Small intestine (tissue), 7 donors: Measurements from ENCODE around the gene NRXN3. TPM values are rescaled to one million over a fixed set of nuclear protein-coding genes. Genes with fewer than 3 reads are reported as not detected.
"Not testable (repeated sequence)": the region's sequence is repeated elsewhere in the genome, so short reads cannot be mapped to it uniquely, and the experiment has no call there.

Source experiments
- DNase-seq, 2 donors: peaks; one replicate each; pipeline versions ENCODE4 v3.0.0 to v3.0.0-alpha.2; 2013
- FAIRE-seq: peaks from 2 replicates; lab custom pipeline; 2012; peaks lifted over from hg19 to GRCh38; lab: Jason Lieb, UNC
- H3K27ac ChIP-seq, 3 donors: one replicate each; pipeline ENCODE4 v1.5.1; 2013; ENCODE audit warnings: low read length in 2 of 3, mild to moderate bottlenecking in 2 of 3, control low read depth in 1 of 3, inconsistent platforms in 1 of 3, low read depth in 1 of 3, moderate library complexity in 1 of 3
- H3K27me3 ChIP-seq, 3 donors: one replicate each; pipeline ENCODE4 v1.6.1; 2013; ENCODE audit warnings: low read length in 3 of 3, inconsistent platforms in 1 of 3; ENCODE audit not compliant: control insufficient read depth in 3 of 3, insufficient read depth in 3 of 3
- H3K36me3 ChIP-seq, 3 donors: one replicate each; pipeline ENCODE4 v1.6.1; 2013; ENCODE audit warnings: low read length in 3 of 3, inconsistent platforms in 1 of 3, low read depth in 1 of 3, mild to moderate bottlenecking in 1 of 3, moderate library complexity in 1 of 3; ENCODE audit not compliant: control insufficient read depth in 3 of 3, insufficient read depth in 2 of 3
- H3K4me1 ChIP-seq, 3 donors: one replicate each; pipeline ENCODE4 v1.6.1; 2013; ENCODE audit warnings: low read length in 2 of 3, inconsistent platforms in 1 of 3, low read depth in 1 of 3, mild to moderate bottlenecking in 1 of 3, moderate library complexity in 1 of 3; ENCODE audit not compliant: control insufficient read depth in 3 of 3, insufficient read depth in 2 of 3
- H3K4me3 ChIP-seq, 3 donors: one replicate each; pipeline ENCODE4 v1.5.1; 2013; ENCODE audit warnings: low read length in 3 of 3, control low read depth in 1 of 3, inconsistent platforms in 1 of 3, low read depth in 1 of 3, mild to moderate bottlenecking in 1 of 3, moderate library complexity in 1 of 3
- H3K9me3 ChIP-seq, 2 donors: one replicate each; pipeline ENCODE4 v1.6.1; 2013; ENCODE audit warnings: low read depth in 1 of 2, low read length in 1 of 2; ENCODE audit not compliant: control insufficient read depth in 2 of 2, insufficient read depth in 1 of 2
- WGBS, 3 donors: extraction: QIAGEN DNeasy Blood & Tissue Kit; methylation state at CpG; one replicate each; pipeline ENCODE4 v1.1.7; 2013; 5-methylcytosine and 5-hydroxymethylcytosine counted together
- polyA plus RNA-seq, 4 donors: library from polyadenylated mRNA; stranded (reverse) in 3 of 4; unstranded in 1 of 4; fragments of 200-250 nt in 3 of 4; fragments of 120-200 nt in 1 of 4; gene quantifications; one replicate each; pipeline versions ENCODE4 v1.2.1 to v1.2.3, GENCODE V29; 2013
- donor health status: healthy with polysubstance abuse.
- donor health status: control.
- donor health status: control.
- donor health status: Bipolar disorder and iron deficiency.
- donor health status: healthy.

NRXN3 gene
- polyA plus RNA-seq, 4 donors, result 2.3 TPM; not detected in 2

DNA sequence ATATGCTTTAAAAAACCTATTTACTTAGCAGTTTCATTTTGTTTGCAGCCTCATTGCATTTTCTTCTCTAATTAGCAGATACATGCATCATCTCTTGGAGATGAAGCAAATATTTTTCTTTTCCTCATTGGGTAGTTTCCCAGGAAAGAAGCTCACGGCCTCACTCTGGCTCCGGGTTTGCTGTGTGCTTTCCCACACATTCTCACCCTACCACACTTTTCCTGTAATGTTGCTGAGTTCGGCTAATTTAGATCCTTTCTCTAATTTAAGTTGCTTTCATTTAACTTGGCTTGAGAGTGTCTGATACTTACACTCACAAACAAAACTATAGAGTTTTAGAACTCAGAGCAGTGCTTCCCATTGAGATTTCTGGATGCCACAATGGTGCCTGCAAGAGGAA lies 928.2 kb downstream of the NRXN3 start:
- H3K9me3 ChIP-seq, result no peaks in the 10 kb centered on the region
- H3K27ac ChIP-seq, result no peak overlapping the region
- DNase-seq (no peak), FAIRE-seq (no peak)
- WGBS, 3 donors, result 68 to 85% (median 83%) methylated on average over 3 of the region's 3 CpGs
- H3K4me3 ChIP-seq, result no peak overlapping the region
- H3K4me1 ChIP-seq, result no peaks in the 10 kb centered on the region
- H3K27me3 ChIP-seq, result no peaks in the 10 kb centered on the region
- H3K36me3 ChIP-seq, result no peaks in the 10 kb centered on the region

DNA sequence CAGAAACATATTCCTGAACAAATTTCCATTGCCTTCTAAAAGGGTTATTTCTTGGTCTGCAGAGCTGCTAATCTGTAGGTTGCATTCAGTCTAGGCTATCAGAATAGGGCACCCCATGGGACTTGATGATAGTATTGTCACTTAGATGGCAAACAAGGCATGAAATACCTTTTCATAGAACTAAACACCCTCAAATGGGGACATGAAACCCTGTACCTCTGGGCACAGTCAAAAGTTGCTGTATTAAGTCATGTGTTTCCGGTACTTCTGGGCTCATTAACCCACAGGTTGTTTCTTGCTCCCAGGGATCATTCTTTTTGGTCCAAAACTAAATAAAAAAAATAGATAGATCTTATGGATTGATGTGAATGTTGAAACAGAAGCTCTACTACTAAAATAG lies 930.4 kb downstream of the NRXN3 start:
- DNase-seq, result no peak
- H3K4me1 ChIP-seq, result no peaks in the 10 kb centered on the region
- H3K4me3 ChIP-seq, result no peak overlapping the region

DNA sequence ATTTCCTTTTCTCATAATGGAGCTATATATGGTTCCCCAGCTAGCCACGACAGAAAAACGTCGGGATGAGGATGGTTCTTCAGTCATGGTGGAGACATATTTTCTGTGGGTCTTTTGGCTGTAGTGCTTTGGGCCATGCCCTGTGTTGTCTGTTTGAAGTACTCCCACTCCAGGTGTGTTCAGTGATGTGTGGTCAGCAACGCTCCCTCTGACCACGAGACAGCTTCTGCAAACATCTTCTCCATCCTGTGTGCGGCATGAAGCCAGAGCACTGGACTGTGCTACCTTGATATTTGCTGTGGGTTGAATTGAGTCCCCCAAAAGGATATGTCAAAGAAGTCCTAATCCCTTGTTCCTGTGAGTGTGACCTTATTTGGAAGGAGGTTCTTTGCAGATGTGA lies 931.2 kb downstream of the NRXN3 start:
- no peak overlapping the region for H3K4me3 ChIP-seq
- H3K9me3 ChIP-seq, result no peaks in the 10 kb centered on the region
- DNase-seq, result no peak
- H3K36me3 ChIP-seq, result no peaks in the 10 kb centered on the region
- no peak overlapping the region for H3K27ac ChIP-seq
- no peaks in the 10 kb centered on the region for H3K27me3 ChIP-seq
- WGBS, 3 donors, result 69 to 89% (median 72%) methylated on average over 6 of the region's 6 CpGs
- H3K4me1 ChIP-seq, result no peaks in the 10 kb centered on the region
- no peak for FAIRE-seq

More for the DNA sequence above, 930.4 kb downstream of the NRXN3 start:
- FAIRE-seq, result no peak
- H3K27ac ChIP-seq, result no peak overlapping the region
- no peaks in the 10 kb centered on the region for H3K9me3 ChIP-seq
- H3K36me3 ChIP-seq, result no peaks in the 10 kb centered on the region
- 78 to 97% (median 96%) methylated on average over 1 of the region's 1 CpG for WGBS, 3 donors
- no peaks in the 10 kb centered on the region for H3K27me3 ChIP-seq

DNA sequence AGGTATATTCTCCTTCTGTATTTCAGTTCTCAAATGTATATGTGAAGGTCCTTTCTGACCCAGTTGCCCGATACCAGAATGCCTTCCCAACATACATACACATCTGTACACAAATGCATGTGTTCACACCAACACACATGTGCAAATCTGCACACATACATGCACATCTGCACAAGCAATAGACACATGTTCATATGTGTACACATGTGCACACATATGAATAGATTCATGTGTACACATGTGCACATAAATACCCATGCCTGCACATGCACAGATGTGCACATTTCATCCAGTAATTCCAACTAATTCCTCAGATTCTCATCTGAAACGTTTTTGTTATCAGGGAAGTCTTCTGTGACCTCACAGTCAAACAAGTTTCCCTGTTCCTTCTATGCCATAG lies 933.6 kb downstream of the NRXN3 start:
- H3K4me3 ChIP-seq, result no peak overlapping the region
- H3K27me3 ChIP-seq, result no peaks in the 10 kb centered on the region
- no peaks in the 10 kb centered on the region for H3K4me1 ChIP-seq
- DNase-seq (no peak), FAIRE-seq (no peak)
- no peaks in the 10 kb centered on the region for H3K9me3 ChIP-seq
- no peaks in the 10 kb centered on the region for H3K36me3 ChIP-seq
- 52 to 57% (median 55%) methylated on average over 2 of the region's 2 CpGs for WGBS, 3 donors
- H3K27ac ChIP-seq, result no peak overlapping the region

DNA sequence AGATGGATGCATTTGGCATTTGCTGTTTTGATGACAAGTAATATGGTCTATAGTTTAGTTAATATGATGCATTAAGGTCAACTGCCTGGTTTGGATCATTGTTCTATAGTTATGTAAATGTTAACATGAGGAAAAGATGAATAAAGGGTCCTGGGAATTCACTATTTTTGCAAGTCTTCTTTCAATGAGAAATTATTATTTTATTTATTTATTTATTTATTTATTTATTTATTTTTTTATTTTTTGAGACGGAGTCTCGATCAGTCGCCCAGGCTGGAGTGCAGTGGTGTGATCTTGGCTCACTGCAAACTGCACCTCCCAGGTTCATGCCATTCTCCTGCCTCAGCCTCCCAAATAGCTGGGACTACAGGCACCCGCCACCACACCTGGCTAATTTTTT lies 940.4 kb downstream of the NRXN3 start:
- not testable (repeated sequence) for FAIRE-seq, H3K27ac ChIP-seq, H3K36me3 ChIP-seq, H3K27me3 ChIP-seq, H3K4me1 ChIP-seq, H3K9me3 ChIP-seq, DNase-seq, H3K4me3 ChIP-seq
- WGBS, 3 donors, result 50 to 94% (median 58%) methylated on average over 3 to 4 of the region's 4 CpGs

DNA sequence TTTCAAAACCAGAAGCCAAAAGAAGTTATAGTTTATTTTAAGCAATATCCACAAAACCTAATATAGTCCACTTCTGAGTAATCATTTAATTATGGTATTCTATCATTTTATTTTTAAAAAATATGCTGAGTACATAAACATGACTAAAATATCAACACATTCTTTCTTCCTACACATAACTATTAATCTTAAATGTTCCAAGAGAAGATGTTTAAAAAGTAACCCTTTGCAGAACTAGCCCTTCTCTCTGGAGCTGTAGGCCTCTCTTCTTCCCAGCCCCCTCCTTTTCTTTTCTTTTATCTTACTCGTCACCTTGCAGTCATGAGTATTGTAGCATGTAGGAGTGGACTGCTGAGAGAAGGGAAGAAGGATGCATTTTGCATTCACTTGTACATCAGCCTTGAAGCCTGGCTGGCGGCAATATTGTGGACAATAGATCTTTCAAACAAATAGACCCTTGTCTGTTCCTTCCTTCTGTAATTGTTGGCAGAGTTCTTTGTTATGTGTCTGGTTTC lies 941.9 kb downstream of the NRXN3 start:
- Histone ChIP-seq H3K36me3 (no peaks in the 10 kb centered on the region), H3K4me3 (no peak overlapping the region), H3K9me3 (no peaks in the 10 kb centered on the region), H3K4me1 (no peaks in the 10 kb centered on the region), H3K27ac (no peak overlapping the region), H3K27me3 (no peaks in the 10 kb centered on the region)
- 26 to 37% (median 28%) methylated on average over 2 of the region's 2 CpGs for WGBS, 3 donors
- DNase-seq (no peak), FAIRE-seq (no peak)

DNA sequence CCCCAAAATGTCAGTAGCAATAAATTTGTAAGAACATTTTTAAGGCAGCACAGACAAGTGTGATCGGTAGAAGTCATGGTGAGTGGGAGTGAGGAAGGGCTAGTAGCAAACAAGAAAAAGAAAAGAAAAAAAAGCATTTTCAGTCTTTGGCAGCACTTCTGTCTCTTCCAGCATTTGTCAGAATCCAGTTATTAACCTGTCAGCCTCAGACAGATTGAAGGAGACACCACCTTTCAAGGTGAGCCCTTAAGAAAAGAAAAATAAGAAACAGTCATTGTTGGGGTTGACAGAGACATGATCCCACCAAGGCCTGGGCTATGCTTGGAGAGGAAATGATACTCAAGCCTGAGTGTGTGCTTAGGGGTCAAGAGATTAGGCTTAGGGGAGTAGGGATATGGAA lies 947.4 kb downstream of the NRXN3 start:
- 80 to 94% (median 83%) methylated on average over 1 of the region's 1 CpG for WGBS, 3 donors
- FAIRE-seq (no peak), DNase-seq (no peak)
- no peaks in the 10 kb centered on the region for H3K27me3 ChIP-seq
- no peak overlapping the region for H3K4me3 ChIP-seq
- H3K27ac ChIP-seq, result no peak overlapping the region
- H3K36me3 ChIP-seq, result no peaks in the 10 kb centered on the region
- H3K4me1 ChIP-seq, result no peaks in the 10 kb centered on the region
- H3K9me3 ChIP-seq, result no peaks in the 10 kb centered on the region

DNA sequence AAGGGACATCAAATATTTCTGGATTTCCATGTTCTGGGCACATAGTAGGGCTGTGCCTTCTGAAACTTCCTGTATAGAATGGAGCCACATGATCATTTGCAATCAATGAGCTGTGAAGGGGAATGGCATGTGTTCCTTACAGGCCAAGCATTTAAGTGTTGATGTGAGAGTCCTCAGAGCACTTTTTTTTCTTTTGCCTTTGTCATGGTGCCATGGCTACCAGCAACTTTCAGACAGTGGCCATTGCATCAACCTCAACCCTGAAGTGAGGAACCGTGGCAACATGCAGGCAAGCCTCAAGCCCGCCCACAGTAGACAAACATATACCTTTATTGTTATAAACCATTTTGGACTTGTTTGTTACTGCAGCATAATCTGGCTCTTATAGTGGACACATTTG lies 948.1 kb downstream of the NRXN3 start:
- H3K27ac ChIP-seq, result no peak overlapping the region
- FAIRE-seq (no peak), DNase-seq (no peak)
- no peaks in the 10 kb centered on the region for H3K9me3 ChIP-seq
- 88% methylated on average over 2 of the region's 2 CpGs for WGBS, 3 donors
- H3K27me3 ChIP-seq, result no peaks in the 10 kb centered on the region
- no peaks in the 10 kb centered on the region for H3K36me3 ChIP-seq
- H3K4me1 ChIP-seq, result no peaks in the 10 kb centered on the region
- no peak overlapping the region for H3K4me3 ChIP-seq

DNA sequence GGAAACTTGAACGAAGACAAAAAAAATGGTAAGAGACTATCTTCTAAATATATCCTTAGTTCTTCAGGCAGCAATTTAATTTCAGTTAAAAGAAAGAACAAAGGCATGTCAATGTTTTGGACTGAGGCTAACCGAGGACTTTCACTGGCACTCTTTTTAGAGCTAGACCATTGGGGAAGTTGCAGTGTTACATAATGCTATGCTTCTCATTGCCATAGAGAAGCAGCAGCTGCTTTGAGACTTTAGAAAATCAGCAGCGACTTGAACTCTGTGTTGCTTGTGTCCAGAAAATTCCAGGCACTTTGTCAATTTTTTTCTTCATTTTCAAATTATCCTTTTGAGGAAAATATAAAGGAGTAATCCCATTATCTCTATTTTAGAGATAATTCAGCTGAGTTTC lies 964.2 kb downstream of the NRXN3 start:
- Histone ChIP-seq H3K4me3 (no peak overlapping the region), H3K27ac (no peak overlapping the region), H3K9me3 (peaks cover 0 to 2% of the 10 kb centered on the region in 2 donors), H3K27me3 (no peaks in the 10 kb centered on the region), H3K36me3 (no peaks in the 10 kb centered on the region), H3K4me1 (no peaks in the 10 kb centered on the region)
- FAIRE-seq (no peak), DNase-seq (no peak)
- 49 to 66% (median 58%) methylated on average over 3 of the region's 3 CpGs for WGBS, 3 donors
